Measurements from ENCODE around the gene KDM4B.

The KDM4B gene

DNA sequence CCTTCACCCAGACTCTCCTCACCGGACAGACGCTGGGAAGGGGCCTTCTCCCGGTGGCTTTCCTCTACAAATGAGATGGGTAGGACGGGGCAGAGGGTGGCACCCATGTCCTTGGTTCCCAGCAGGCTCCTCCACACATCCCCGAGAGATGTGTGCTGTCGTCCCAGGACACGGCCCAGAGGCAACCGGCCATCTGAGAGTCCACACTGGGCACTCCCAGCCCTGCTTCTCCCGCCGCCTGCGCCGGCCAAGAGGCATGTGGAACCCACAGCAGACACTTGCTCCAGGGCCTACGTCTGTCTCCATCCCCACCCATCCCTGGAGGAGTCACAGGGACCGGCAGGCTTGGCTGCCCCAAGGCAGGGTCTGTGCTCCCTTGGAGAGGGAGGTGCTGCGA is 179.9 kb downstream of the KDM4B start:
- TF ChIP-seq, protein P1, sequence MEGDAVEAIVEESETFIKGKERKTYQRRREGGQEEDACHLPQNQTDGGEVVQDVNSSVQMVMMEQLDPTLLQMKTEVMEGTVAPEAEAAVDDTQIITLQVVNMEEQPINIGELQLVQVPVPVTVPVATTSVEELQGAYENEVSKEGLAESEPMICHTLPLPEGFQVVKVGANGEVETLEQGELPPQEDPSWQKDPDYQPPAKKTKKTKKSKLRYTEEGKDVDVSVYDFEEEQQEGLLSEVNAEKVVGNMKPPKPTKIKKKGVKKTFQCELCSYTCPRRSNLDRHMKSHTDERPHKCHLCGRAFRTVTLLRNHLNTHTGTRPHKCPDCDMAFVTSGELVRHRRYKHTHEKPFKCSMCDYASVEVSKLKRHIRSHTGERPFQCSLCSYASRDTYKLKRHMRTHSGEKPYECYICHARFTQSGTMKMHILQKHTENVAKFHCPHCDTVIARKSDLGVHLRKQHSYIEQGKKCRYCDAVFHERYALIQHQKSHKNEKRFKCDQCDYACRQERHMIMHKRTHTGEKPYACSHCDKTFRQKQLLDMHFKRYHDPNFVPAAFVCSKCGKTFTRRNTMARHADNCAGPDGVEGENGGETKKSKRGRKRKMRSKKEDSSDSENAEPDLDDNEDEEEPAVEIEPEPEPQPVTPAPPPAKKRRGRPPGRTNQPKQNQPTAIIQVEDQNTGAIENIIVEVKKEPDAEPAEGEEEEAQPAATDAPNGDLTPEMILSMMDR (IDR thresholded peaks at IDR 0.05): no peak

DNA sequence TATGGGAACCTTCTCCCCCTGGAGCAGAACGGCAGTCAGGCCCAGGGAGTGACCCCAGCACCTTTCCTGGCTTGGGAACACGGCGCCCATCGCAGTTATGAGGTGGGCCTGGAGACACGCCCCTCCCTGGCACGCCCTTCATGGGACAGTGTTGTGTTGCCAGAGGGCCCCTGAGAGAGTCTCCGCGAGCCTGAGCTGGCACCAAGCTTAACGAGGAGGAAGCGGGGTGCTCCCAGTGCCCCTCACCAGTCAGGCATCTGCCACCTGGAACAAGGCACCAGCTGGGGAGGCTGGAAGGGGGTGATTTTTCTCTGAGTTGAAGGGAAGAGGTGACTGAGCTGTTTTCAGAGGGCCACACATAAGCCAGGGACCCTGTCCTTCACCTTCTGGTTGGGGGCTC is 180.6 kb downstream of the KDM4B start:
- TF ChIP-seq, protein P1 (IDR thresholded peaks at IDR 0.05): no peak

DNA sequence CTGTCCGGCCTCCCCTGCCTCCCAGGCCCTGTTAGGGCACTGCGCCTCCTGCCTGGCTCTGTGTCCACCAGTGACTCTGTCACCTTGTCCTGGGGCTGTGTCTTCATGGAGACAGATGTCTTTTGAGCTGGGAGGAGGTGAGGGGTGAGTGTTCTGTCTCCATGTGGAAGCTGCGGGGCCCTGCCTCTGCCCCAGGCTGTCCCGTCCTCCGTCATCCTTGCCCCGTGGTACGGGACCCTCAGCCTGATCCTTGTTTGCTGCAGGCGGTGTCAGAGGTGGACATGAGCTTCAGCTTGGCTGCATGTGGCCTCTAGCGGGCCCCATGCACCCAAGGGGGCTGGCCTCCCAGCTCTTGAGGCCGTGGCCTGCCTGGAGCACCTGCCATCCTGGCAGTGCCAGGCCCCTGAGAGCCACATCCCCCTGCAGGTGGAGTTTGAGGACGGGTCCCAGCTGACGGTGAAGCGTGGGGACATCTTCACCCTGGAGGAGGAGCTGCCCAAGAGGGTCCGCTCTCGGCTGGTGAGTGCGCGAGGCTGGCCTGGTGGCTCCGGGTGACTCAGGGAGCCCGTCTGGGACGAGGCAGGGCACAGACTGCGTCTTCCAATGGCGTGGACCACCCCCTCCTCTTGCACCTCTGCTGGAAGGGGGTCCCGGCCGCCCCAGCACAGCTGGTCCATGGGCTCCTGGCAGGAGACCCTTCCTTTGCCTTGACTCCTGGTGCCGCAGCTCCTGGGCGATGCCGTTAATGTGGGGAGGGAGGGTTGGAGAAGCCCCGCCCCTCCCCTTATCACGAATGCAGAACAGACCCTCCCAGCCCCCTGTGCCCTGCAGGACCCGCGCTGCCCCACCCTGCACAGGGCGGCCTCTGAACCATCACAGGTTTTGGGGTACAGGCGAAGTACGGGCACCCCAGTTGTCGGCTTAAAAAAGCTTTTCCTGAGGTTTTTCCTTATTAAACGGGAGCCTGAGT is 181.3 kb downstream of the KDM4B start:
- TF ChIP-seq, protein P1 (IDR thresholded peaks at IDR 0.05): no peak

DNA sequence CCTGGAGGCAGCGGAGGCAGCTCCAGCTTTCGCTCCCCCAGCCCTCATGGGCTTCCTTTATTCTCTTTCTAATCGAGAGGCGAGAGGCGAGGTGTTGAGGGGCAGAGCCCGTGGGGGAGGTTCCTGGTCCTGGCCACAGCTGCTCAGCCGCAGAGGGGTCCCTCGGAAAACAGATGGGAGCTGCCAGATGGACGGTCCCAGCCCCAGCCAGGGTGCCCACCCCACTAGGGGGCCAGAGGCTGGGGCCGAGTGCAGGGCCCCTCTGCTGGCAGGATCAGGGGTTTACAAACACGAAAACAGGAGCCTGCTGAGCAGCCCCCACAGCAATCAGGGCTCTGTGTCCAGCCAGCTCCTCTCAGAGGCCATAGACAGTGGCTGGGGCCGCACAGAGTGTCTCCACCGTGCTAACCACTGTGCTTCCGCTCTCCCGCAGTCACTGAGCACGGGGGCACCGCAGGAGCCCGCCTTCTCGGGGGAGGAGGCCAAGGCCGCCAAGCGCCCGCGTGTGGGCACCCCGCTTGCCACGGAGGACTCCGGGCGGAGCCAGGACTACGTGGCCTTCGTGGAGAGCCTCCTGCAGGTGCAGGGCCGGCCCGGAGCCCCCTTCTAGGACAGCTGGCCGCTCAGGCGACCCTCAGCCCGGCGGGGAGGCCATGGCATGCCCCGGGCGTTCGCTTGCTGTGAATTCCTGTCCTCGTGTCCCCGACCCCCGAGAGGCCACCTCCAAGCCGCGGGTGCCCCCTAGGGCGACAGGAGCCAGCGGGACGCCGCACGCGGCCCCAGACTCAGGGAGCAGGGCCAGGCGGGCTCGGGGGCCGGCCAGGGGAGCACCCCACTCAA is 182.2 kb downstream of the KDM4B start:
- TF ChIP-seq, protein P1 (IDR thresholded peaks at IDR 0.05): no peak

DNA sequence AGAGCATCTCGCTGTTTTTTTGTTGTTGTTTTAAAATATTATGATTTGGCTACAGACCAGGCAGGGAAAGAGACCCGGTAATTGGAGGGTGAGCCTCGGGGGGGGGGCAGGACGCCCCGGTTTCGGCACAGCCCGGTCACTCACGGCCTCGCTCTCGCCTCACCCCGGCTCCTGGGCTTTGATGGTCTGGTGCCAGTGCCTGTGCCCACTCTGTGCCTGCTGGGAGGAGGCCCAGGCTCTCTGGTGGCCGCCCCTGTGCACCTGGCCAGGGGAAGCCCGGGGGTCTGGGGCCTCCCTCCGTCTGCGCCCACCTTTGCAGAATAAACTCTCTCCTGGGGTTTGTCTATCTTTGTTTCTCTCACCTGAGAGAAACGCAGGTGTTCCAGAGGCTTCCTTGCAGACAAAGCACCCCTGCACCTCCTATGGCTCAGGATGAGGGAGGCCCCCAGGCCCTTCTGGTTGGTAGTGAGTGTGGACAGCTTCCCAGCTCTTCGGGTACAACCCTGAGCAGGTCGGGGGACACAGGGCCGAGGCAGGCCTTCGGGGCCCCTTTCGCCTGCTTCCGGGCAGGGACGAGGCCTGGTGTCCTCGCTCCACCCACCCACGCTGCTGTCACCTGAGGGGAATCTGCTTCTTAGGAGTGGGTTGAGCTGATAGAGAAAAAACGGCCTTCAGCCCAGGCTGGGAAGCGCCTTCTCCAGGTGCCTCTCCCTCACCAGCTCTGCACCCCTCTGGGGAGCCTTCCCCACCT is 183.3 kb downstream of the KDM4B start:
- TF ChIP-seq, protein P1 (IDR thresholded peaks at IDR 0.05): no peak

DNA sequence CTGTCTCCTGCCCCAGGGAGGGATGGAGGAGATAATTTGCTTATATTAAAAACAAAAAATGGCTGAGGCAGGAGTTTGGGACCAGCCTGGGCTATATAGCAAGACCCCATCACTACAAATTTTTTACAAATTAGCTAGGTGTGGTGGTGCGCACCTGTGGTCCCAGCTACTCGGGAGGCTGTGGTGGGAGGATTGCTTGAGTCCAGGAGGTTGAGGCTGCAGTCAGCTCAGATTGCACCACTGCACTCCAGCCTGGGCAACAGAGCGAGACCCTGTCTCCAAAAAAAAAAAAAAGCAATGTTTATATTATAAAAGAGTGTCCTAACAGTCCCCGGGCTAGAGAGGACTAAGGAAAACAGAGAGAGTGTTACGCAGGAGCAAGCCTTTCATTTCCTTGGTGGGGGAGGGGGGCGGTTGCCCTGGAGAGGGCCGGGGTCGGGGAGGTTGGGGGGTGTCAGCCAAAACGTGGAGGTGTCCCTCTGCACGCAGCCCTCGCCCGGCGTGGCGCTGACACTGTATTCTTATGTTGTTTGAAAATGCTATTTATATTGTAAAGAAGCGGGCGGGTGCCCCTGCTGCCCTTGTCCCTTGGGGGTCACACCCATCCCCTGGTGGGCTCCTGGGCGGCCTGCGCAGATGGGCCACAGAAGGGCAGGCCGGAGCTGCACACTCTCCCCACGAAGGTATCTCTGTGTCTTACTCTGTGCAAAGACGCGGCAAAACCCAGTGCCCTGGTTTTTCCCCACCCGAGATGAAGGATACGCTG is 184.0 kb downstream of the KDM4B start:
- TF ChIP-seq, protein P1 (IDR thresholded peaks at IDR 0.05): no peak
